Kidney epithelial cell (primary cell): ENCODE measurements around the gene NFIB. TPM values are rescaled to one million over a fixed set of nuclear protein-coding genes. Genes with fewer than 3 reads are reported as not detected.
A peak's percentile ranks its signal among the peaks of the same experiment; 100 is the strongest.

ENCODE experiments used
- DNase-seq: peaks from one replicate; pipeline ENCODE4 v3.0.0-alpha.2; 2010; ENCODE audit warnings: low read depth
- H3K27me3 ChIP-seq: 2 replicates; pipeline ENCODE4 v1.6.0; 2011; ENCODE audit warnings: low read length; ENCODE audit not compliant: control insufficient read depth, insufficient read depth
- H3K36me3 ChIP-seq: 2 replicates; pipeline ENCODE4 v1.5.1; 2011; ENCODE audit warnings: low read length; ENCODE audit not compliant: control insufficient read depth, insufficient read depth
- H3K4me3 ChIP-seq: 2 replicates; pipeline ENCODE4 v1.5.1; 2011; ENCODE audit warnings: low read depth, mild to moderate bottlenecking, control low read depth, low read length
- total RNA-seq: library from RNA; depleted of rRNA; stranded (reverse); fragments of >200 nt; gene quantifications from 2 replicates; pipeline ENCODE4 v1.2.3, GENCODE V29; 2015
- TF ChIP-seq, protein P1 (sequence below): IDR thresholded peaks from 2 replicates; pipeline ENCODE4 v1.5.1; 2011; ENCODE audit warnings: mild to moderate bottlenecking, moderate library complexity, low read length, control low read depth, inconsistent platforms; ENCODE audit not compliant: insufficient read depth, poor library complexity, severe bottlenecking

Gene NFIB
- total RNA-seq, 1 donor from 2014 or later = 3.3 TPM

DNA sequence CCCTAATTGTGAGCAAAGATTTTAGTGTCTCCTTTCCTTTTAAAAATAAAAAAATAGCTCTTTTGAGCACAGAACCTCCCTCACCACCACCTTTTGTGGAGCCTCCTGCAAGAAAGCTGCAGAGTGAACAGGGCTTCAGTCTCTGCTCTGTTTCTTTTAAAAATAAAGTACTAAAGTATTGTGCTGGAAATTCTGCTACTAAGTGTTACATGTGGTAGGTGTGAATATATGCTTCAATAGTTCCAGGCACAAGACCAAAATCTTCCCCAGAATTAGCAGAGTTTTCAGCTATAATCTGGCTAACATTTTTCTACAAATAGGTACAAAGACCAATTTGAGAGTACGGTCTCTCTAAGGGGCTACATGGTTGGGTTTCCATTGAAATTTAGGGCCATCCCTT lies 40.3 kb upstream of the NFIB start:
- H3K4me3 ChIP-seq = no peak overlapping the region
- DNase-seq = no peak
- H3K36me3 ChIP-seq = no peaks in the 10 kb centered on the region
- TF ChIP-seq, protein P1, sequence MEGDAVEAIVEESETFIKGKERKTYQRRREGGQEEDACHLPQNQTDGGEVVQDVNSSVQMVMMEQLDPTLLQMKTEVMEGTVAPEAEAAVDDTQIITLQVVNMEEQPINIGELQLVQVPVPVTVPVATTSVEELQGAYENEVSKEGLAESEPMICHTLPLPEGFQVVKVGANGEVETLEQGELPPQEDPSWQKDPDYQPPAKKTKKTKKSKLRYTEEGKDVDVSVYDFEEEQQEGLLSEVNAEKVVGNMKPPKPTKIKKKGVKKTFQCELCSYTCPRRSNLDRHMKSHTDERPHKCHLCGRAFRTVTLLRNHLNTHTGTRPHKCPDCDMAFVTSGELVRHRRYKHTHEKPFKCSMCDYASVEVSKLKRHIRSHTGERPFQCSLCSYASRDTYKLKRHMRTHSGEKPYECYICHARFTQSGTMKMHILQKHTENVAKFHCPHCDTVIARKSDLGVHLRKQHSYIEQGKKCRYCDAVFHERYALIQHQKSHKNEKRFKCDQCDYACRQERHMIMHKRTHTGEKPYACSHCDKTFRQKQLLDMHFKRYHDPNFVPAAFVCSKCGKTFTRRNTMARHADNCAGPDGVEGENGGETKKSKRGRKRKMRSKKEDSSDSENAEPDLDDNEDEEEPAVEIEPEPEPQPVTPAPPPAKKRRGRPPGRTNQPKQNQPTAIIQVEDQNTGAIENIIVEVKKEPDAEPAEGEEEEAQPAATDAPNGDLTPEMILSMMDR = no peak
- H3K27me3 ChIP-seq = peaks cover 24% of the 10 kb centered on the region

DNA sequence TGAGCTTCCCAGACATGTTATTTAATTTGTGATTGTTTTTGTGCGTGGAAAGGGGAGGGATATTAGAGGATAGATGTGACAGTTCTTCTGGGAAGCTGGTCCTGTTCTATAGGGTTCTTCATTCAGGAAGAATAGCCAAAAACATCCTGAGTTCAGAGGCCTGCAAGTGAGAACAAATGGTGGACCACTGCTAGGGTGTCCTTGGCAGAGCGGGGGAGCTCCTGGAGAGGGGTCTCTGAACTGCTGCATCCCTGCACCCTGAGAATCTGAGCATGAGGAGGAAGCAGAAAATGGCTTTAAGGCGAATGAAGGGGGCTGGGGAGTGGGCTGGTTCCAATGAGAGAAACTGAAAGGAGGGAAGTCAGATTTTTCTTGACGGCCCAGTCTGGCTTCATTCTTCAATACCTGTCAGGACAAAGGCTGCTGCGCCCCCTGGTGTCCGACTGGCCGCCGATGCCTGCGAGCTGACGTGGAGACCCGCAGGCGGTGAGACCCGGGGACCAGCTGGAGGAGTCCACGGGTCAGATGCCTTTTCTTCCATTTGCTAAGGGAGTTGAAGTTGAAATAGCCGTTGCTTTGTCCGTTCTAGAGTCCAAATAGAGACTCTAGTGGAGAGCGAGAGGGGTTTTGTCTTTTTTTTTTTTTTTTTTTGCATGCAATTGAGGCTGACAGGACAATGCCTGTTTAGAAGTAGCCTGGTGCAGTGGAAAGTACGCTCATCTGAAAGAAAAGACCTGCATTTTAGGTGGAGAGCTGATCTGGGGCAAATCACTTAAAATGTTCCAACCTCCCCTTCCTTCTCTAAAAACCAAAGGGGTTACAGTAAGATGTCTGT lies 39.5 kb upstream of the NFIB start:
- no peak overlapping the region for H3K4me3 ChIP-seq
- H3K27me3 ChIP-seq = peaks cover 32% of the 10 kb centered on the region
- TF ChIP-seq, protein P1 = peak; percentile 97
- no peaks in the 10 kb centered on the region for H3K36me3 ChIP-seq
- DNase-seq = peak; percentile 14

DNA sequence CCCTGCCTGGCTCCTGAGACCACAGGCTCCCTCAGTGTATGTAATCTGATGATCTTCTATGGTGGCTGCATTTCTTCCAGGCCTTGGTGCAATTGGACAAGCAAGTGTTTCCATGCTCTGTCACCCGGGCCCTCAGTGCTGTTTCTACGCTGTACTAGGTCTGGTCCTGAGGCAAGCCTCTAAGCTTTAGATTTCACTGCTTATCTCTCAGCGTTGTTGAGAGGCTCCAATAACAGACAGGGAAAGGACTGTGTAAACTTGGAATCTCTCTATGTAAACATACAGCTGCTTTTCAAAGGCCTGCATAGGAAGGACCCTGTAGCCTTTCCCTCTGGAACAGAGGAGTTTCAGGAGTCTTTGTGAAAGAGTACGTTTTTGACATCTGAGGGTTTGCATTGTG lies 38.6 kb upstream of the NFIB start:
- Histone ChIP-seq H3K4me3 (no peak overlapping the region), H3K27me3 (peaks cover 40% of the 10 kb centered on the region), H3K36me3 (no peaks in the 10 kb centered on the region)
- TF ChIP-seq, protein P1 = no peak
- no peak for DNase-seq

DNA sequence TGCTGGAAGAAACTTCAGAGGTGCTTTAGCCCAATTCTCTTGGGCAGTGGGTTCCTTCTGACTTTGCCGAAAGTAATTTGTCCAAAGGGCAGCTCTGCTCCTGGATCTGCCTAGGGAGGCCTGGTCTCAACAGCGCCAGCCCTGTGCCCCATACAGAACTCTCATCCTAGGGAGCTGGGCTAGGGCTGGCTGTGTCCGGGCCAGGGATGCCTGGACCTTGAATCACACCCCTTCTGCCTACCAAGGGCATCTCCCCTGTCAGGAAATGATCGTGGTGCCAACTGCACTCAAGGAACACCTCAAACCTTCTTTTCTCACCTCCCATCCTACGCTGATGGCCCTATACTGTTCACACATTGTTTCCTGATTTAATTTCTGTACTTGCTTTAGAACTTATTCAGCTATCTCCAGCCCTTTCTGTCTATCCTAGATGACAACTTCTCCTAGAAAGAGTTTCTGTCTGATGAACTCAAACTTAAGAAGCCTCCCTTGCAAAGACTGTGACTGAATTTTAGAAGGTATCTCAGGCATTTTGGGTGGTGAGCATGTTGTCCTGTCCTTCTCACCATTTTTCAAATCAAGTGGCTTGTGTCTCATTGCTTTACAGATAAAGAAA lies 37.4 kb upstream of the NFIB start:
- Histone ChIP-seq H3K27me3 (peaks cover 51% of the 10 kb centered on the region), H3K36me3 (no peaks in the 10 kb centered on the region), H3K4me3 (no peak overlapping the region)
- DNase-seq = no peak
- TF ChIP-seq, protein P1 = no peak

GRCh38 chr9:14350754-14351153 lies 36.8 kb upstream of the NFIB start:
- H3K36me3 ChIP-seq = no peaks in the 10 kb centered on the region
- no peak for DNase-seq
- H3K27me3 ChIP-seq = peaks cover 57% of the 10 kb centered on the region
- TF ChIP-seq, protein P1 = no peak
- H3K4me3 ChIP-seq = no peak overlapping the region
